Uterus (tissue), 4 donors: ENCODE measurements around the gene PCSK2. TPM values are rescaled to one million over a fixed set of nuclear protein-coding genes. Genes with fewer than 3 reads are reported as not detected.

ENCODE experiments used
- DNase-seq, 2 donors: peaks; one replicate each; pipeline ENCODE4 v3.0.0-alpha.2; 2019 to 2020
- H3K27ac ChIP-seq, 2 donors: fragments of 200-600 bp; sonication (generic); 1 replicate in 1 of 2; 2 replicates in 1 of 2; pipeline ENCODE4 v1.5.1; 2016 to 2018
- H3K27me3 ChIP-seq, 2 donors: fragments of 200-600 bp; sonication (generic); one replicate each; pipeline ENCODE4 v1.5.1; 2018 to 2019; ENCODE audit warnings: control low read depth in 1 of 2
- H3K36me3 ChIP-seq, 2 donors: fragments of 200-600 bp; sonication (generic); one replicate each; pipeline ENCODE4 v1.5.1; 2019; ENCODE audit warnings: control low read depth in 1 of 2
- H3K4me1 ChIP-seq, 2 donors: fragments of 200-600 bp; sonication (generic); one replicate each; pipeline ENCODE4 v1.5.1; 2018 to 2019; ENCODE audit warnings: control low read depth in 1 of 2
- H3K4me3 ChIP-seq, 2 donors: fragments of 200-600 bp; sonication (generic); 1 replicate in 1 of 2; 2 replicates in 1 of 2; pipeline ENCODE4 v1.5.1; 2018 to 2019; ENCODE audit warnings: mild to moderate bottlenecking in 1 of 2
- H3K9me3 ChIP-seq, 2 donors: fragments of 200-600 bp; sonication (generic); one replicate each; pipeline ENCODE4 v1.5.1; 2019; ENCODE audit warnings: control low read depth in 1 of 2
- POLR2A ChIP-seq, 2 donors: fragments of 450-650 bp; IDR thresholded peaks; one replicate each; pipeline ENCODE4 v1.6.1; 2016; ENCODE audit warnings: antibody characterized with exemption in 2 of 2, mild to moderate bottlenecking in 1 of 2, moderate library complexity in 1 of 2
- intact Hi-C: fragments of 100-400 bp; cut with DNase I; formaldehyde crosslinking; loops from one replicate; pipeline ENCODE4 v1.15.1; 2023; ENCODE audit warnings: low total_unique reads
- total RNA-seq, 4 donors: library from RNA; depleted of rRNA in 3 of 4; stranded (reverse); fragments of >200 nt in 3 of 4; gene quantifications; one replicate each; pipeline versions ENCODE4 v1.1.0 to v1.2.4, GENCODE V29; 2014 to 2023
- TF ChIP-seq, protein P1 (sequence below), 4 experiments: fragments of 200-600 bp in 2 of 4; fragments of 450-650 bp in 2 of 4; sonication (generic) in 2 of 4; IDR thresholded peaks; one replicate each; pipeline ENCODE4 v1.5.1; 2016 to 2019; ENCODE audit warnings: antibody characterized with exemption in 4 of 4, mild to moderate bottlenecking in 2 of 4, moderate library complexity in 1 of 4
- donor health status: DM: yes; HTN: yes; CAD: no.

The PCSK2 gene
- total RNA-seq, 4 donors from 2014 or later = 0.37 to 1.6 TPM; not detected in 2

DNA sequence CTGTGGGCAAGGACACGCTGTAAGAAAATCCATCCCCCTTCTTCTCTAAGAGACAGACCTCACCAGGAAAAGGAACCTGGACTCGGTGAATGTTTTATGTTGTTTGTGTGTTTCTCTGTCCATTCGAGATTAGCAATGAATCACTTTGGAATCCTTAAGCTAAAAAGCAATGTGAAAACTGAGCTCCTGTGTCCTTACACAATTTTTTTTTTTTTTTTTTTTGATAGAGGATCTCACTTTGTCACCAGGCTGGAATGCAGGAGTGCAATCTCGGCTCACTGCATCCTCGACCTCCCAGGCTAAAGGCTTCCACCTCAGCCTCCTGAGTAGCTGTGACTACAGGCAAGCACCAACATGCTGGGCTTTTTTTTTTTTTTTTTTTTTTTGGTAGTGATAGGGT, 272.2 kb downstream of the PCSK2 start:
- H3K27me3 ChIP-seq = no peaks in the 10 kb centered on the region

DNA sequence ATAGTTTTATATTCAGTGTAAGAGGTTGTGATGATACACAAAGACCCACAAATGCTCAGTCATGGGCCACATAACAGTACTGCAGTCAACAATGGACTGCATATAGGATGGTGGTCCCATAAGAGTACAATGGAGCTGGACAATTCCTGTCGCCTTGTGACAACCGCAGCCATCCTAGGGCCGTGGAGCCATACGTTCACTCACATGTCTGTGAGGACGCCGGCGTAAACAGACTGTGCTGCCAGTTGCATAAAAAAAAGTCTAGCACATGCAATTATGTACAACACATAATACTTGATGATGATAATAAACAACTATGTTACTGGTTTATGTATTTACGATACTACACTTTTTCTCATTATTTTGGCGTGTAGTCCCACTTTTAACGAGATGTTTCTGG, 273.4 kb downstream of the PCSK2 start:
- DNase-seq = no peak
- intact Hi-C loops = loop anchor here (5.0 kb wide), 1 partner anchor 117 kb away; no protein-coding TSS in a partner anchor

More for the DNA sequence above, 272.2 kb downstream of the PCSK2 start:
- intact Hi-C loops = no loop called here
- no peaks in the 10 kb centered on the region for H3K36me3 ChIP-seq
- no peaks in the 10 kb centered on the region for H3K4me1 ChIP-seq
- H3K9me3 ChIP-seq = no peaks in the 10 kb centered on the region
- TF ChIP-seq POLR2A (IDR thresholded peaks at IDR 0.05) = no peak
- TF ChIP-seq, protein P1, sequence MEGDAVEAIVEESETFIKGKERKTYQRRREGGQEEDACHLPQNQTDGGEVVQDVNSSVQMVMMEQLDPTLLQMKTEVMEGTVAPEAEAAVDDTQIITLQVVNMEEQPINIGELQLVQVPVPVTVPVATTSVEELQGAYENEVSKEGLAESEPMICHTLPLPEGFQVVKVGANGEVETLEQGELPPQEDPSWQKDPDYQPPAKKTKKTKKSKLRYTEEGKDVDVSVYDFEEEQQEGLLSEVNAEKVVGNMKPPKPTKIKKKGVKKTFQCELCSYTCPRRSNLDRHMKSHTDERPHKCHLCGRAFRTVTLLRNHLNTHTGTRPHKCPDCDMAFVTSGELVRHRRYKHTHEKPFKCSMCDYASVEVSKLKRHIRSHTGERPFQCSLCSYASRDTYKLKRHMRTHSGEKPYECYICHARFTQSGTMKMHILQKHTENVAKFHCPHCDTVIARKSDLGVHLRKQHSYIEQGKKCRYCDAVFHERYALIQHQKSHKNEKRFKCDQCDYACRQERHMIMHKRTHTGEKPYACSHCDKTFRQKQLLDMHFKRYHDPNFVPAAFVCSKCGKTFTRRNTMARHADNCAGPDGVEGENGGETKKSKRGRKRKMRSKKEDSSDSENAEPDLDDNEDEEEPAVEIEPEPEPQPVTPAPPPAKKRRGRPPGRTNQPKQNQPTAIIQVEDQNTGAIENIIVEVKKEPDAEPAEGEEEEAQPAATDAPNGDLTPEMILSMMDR (IDR thresholded peaks at IDR 0.05) = no peak
- DNase-seq = no peak
- no peak overlapping the region for H3K27ac ChIP-seq
- no peak overlapping the region for H3K4me3 ChIP-seq

GRCh38 chr20:17500826-17501225, 274.0 kb downstream of the PCSK2 start:
- Histone ChIP-seq H3K36me3 (no peaks in the 10 kb centered on the region), H3K4me1 (no peaks in the 10 kb centered on the region), H3K27me3 (no peaks in the 10 kb centered on the region), H3K9me3 (no peaks in the 10 kb centered on the region), H3K27ac (no peak overlapping the region), H3K4me3 (no peak overlapping the region)
- TF ChIP-seq, protein P1 (IDR thresholded peaks at IDR 0.05) = no peak
- no peak for TF ChIP-seq POLR2A (IDR thresholded peaks at IDR 0.05)
- intact Hi-C loops = loop anchor here (5.0 kb wide), 1 partner anchor 116 kb away; no protein-coding TSS in a partner anchor
- DNase-seq = no peak

More for the DNA sequence above, 273.4 kb downstream of the PCSK2 start:
- Histone ChIP-seq H3K27me3 (no peaks in the 10 kb centered on the region), H3K4me3 (no peak overlapping the region), H3K36me3 (no peaks in the 10 kb centered on the region), H3K4me1 (no peaks in the 10 kb centered on the region), H3K27ac (no peak overlapping the region), H3K9me3 (no peaks in the 10 kb centered on the region)
- TF ChIP-seq POLR2A (IDR thresholded peaks at IDR 0.05) = no peak
- TF ChIP-seq, protein P1 (IDR thresholded peaks at IDR 0.05) = no peak

DNA sequence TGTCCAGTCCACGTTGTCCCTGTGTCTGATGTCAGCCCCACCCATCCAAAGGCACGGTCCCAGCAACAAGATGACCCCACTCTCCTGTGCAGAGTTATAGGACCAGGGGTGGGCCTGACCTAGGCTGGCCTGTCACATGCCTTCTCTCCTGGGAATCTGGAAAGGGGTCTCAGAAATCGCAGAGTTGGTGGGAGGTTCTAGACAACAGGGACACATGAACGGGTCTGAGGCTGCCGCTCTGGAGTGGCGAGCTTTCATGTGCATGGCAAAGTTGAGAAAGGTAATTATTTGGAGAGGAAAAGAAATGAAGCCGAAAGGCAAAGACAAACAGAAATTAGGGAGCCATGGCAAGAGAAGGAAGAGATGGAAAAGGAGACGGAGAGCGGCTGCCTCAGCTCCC, 274.9 kb downstream of the PCSK2 start:
- H3K27me3 ChIP-seq = no peaks in the 10 kb centered on the region
- no peak overlapping the region for H3K4me3 ChIP-seq
- H3K27ac ChIP-seq = no peak overlapping the region
- no peaks in the 10 kb centered on the region for H3K9me3 ChIP-seq
- no peaks in the 10 kb centered on the region for H3K4me1 ChIP-seq
- DNase-seq = no peak
- intact Hi-C loops = loop anchor here (5.0 kb wide), 1 partner anchor 116 kb away; no protein-coding TSS in a partner anchor
- TF ChIP-seq POLR2A (IDR thresholded peaks at IDR 0.05) = no peak
- TF ChIP-seq, protein P1 (IDR thresholded peaks at IDR 0.05) = no peak
- no peaks in the 10 kb centered on the region for H3K36me3 ChIP-seq

DNA sequence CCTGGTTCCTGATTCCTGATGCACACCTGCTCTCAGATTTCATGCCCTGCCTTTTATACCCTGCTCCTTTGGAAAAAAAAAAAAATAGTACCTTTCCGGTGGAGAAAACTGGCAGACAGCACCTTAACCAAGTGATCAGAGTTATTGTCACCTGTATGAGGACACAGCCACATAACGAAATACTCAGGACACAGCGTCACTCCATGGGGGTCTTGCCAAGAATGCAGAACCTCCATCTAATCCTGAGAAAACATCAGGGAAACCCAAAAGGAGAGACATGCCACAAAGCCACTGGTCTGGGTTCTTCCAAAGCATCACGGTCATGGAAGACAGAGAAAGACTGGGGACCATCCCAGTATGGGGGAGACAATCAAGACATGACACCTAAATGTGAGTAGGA, 275.3 kb downstream of the PCSK2 start:
- TF ChIP-seq POLR2A (IDR thresholded peaks at IDR 0.05) = no peak
- TF ChIP-seq, protein P1 (IDR thresholded peaks at IDR 0.05) = no peak
- H3K36me3 ChIP-seq = no peaks in the 10 kb centered on the region
- H3K9me3 ChIP-seq = no peaks in the 10 kb centered on the region
- H3K27ac ChIP-seq = no peak overlapping the region
- H3K4me3 ChIP-seq = no peak overlapping the region
- no peaks in the 10 kb centered on the region for H3K27me3 ChIP-seq
- DNase-seq = no peak
- intact Hi-C loops = loop anchor here (5.0 kb wide), 1 partner anchor 115 kb away; no protein-coding TSS in a partner anchor
- no peaks in the 10 kb centered on the region for H3K4me1 ChIP-seq
